Uterus (tissue), 4 donors: ENCODE results near the gene MYBBP1A. TPM values are rescaled to one million over a fixed set of nuclear protein-coding genes. Genes with fewer than 3 reads are reported as not detected.
"Not testable (repeated sequence)": the region's sequence is repeated elsewhere in the genome, so short reads cannot be mapped to it uniquely, and the experiment has no call there.

Source experiments
- DNase-seq, 2 donors: peaks; one replicate each; pipeline ENCODE4 v3.0.0-alpha.2; 2019 to 2020
- H3K27ac ChIP-seq, 2 donors: fragments of 200-600 bp; sonication (generic); 1 replicate in 1 of 2; 2 replicates in 1 of 2; pipeline ENCODE4 v1.5.1; 2016 to 2018
- H3K27me3 ChIP-seq, 2 donors: fragments of 200-600 bp; sonication (generic); one replicate each; pipeline ENCODE4 v1.5.1; 2018 to 2019; ENCODE audit warnings: control low read depth in 1 of 2
- H3K36me3 ChIP-seq, 2 donors: fragments of 200-600 bp; sonication (generic); one replicate each; pipeline ENCODE4 v1.5.1; 2019; ENCODE audit warnings: control low read depth in 1 of 2
- H3K4me1 ChIP-seq, 2 donors: fragments of 200-600 bp; sonication (generic); one replicate each; pipeline ENCODE4 v1.5.1; 2018 to 2019; ENCODE audit warnings: control low read depth in 1 of 2
- H3K4me3 ChIP-seq, 2 donors: fragments of 200-600 bp; sonication (generic); 1 replicate in 1 of 2; 2 replicates in 1 of 2; pipeline ENCODE4 v1.5.1; 2018 to 2019; ENCODE audit warnings: mild to moderate bottlenecking in 1 of 2
- H3K9me3 ChIP-seq, 2 donors: fragments of 200-600 bp; sonication (generic); one replicate each; pipeline ENCODE4 v1.5.1; 2019; ENCODE audit warnings: control low read depth in 1 of 2
- POLR2A ChIP-seq, 2 donors: fragments of 450-650 bp; IDR thresholded peaks; one replicate each; pipeline ENCODE4 v1.6.1; 2016; ENCODE audit warnings: antibody characterized with exemption in 2 of 2, mild to moderate bottlenecking in 1 of 2, moderate library complexity in 1 of 2
- intact Hi-C: fragments of 100-400 bp; cut with DNase I; formaldehyde crosslinking; loops from one replicate; pipeline ENCODE4 v1.15.1; 2023; ENCODE audit warnings: low total_unique reads
- total RNA-seq, 4 donors: library from RNA; depleted of rRNA in 3 of 4; stranded (reverse); fragments of >200 nt in 3 of 4; gene quantifications; one replicate each; pipeline versions ENCODE4 v1.1.0 to v1.2.4, GENCODE V29; 2014 to 2023
- TF ChIP-seq, protein P1 (sequence below), 4 experiments: fragments of 200-600 bp in 2 of 4; fragments of 450-650 bp in 2 of 4; sonication (generic) in 2 of 4; IDR thresholded peaks; one replicate each; pipeline ENCODE4 v1.5.1; 2016 to 2019; ENCODE audit warnings: antibody characterized with exemption in 4 of 4, mild to moderate bottlenecking in 2 of 4, moderate library complexity in 1 of 4
- donor health status: DM: yes; HTN: yes; CAD: no.

MYBBP1A gene, protein sequence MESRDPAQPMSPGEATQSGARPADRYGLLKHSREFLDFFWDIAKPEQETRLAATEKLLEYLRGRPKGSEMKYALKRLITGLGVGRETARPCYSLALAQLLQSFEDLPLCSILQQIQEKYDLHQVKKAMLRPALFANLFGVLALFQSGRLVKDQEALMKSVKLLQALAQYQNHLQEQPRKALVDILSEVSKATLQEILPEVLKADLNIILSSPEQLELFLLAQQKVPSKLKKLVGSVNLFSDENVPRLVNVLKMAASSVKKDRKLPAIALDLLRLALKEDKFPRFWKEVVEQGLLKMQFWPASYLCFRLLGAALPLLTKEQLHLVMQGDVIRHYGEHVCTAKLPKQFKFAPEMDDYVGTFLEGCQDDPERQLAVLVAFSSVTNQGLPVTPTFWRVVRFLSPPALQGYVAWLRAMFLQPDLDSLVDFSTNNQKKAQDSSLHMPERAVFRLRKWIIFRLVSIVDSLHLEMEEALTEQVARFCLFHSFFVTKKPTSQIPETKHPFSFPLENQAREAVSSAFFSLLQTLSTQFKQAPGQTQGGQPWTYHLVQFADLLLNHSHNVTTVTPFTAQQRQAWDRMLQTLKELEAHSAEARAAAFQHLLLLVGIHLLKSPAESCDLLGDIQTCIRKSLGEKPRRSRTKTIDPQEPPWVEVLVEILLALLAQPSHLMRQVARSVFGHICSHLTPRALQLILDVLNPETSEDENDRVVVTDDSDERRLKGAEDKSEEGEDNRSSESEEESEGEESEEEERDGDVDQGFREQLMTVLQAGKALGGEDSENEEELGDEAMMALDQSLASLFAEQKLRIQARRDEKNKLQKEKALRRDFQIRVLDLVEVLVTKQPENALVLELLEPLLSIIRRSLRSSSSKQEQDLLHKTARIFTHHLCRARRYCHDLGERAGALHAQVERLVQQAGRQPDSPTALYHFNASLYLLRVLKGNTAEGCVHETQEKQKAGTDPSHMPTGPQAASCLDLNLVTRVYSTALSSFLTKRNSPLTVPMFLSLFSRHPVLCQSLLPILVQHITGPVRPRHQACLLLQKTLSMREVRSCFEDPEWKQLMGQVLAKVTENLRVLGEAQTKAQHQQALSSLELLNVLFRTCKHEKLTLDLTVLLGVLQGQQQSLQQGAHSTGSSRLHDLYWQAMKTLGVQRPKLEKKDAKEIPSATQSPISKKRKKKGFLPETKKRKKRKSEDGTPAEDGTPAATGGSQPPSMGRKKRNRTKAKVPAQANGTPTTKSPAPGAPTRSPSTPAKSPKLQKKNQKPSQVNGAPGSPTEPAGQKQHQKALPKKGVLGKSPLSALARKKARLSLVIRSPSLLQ (N-terminal part only)
- total RNA-seq: 10 to 100 TPM; 10.9 to 64.7 (median 25.2) TPM

DNA sequence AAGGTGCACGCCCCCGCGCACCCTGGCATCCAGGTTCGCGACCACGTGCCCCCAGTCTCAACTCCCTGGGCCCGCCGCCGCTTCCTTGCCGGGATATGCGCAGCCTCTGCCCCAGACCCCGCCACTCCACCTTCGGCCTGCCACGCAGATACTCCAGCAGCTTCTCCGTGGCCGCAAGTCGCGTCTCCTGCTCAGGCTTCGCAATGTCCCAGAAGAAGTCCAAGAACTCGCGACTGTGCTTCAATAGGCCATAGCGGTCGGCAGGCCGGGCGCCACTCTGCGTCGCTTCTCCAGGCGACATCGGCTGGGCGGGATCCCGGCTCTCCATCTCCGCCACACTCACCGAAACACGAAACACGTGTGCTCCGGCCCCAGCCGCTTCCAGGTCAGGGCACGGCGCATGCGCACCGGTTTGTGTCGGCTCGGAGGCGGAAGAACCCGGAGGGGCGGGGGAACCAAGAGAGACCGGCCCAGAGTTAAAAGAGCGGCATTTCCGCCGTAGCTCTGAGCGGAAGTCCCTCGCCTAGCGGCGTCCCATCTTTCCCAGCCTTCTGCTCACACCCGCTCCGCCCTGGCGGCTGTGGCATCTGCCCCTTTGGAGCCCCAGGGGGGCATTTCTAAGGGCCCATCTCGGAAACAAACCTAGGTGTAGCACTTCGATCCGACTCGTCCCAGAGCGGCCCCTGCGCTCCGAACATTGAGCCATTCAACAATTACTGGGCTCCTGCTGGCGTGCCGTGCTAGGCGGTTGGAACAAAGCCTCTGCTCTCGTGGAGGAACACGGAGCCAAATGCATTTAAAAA lies at the start of gene MYBBP1A:
Gene MYBBP1A (minus strand): TSS at position 388 of the 803 bp plus-strand sequence. CDS start 60 bp downstream, at position 328.
- DNase-seq: peak; percentile 96
- Histone ChIP-seq H3K4me3 (peak within 1 kb of the TSS; percentile 74 to 82), H3K4me1 (no peaks in the 10 kb centered on the region), H3K36me3 (no peaks in the 10 kb centered on the region), H3K27me3 (no peaks in the 10 kb centered on the region), H3K27ac (peak within 1 kb of the TSS; percentile 73 to 82), H3K9me3 (no peaks in the 10 kb centered on the region)
- TF ChIP-seq POLR2A (IDR thresholded peaks at IDR 0.05): peak; percentile 50 to 51
- TF ChIP-seq, protein P1, sequence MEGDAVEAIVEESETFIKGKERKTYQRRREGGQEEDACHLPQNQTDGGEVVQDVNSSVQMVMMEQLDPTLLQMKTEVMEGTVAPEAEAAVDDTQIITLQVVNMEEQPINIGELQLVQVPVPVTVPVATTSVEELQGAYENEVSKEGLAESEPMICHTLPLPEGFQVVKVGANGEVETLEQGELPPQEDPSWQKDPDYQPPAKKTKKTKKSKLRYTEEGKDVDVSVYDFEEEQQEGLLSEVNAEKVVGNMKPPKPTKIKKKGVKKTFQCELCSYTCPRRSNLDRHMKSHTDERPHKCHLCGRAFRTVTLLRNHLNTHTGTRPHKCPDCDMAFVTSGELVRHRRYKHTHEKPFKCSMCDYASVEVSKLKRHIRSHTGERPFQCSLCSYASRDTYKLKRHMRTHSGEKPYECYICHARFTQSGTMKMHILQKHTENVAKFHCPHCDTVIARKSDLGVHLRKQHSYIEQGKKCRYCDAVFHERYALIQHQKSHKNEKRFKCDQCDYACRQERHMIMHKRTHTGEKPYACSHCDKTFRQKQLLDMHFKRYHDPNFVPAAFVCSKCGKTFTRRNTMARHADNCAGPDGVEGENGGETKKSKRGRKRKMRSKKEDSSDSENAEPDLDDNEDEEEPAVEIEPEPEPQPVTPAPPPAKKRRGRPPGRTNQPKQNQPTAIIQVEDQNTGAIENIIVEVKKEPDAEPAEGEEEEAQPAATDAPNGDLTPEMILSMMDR (IDR thresholded peaks at IDR 0.05): peak; percentile 22 to 55 (median 38)
- intact Hi-C loops: no loop called here

DNA sequence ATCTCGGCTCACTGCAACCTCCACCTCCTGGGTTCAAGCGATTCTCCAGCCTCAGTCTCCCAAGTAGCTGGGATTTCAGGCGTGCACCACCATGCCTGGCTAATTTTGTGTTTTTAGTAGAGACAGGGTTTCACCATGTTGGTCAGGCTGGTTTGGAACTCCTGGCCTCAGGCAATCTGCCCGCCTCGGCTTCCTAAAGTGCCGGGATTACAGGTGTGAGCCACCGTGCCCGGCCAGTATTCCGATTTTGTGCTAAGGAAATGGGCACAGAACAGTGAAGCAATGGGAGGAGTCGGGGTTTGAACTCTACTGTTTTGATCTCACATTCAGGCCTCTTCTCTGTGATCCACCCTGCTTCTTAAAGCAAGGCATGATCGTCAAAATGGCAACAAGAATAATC lies 49.6 kb upstream of the MYBBP1A start:
- H3K4me3 ChIP-seq, H3K36me3 ChIP-seq, H3K9me3 ChIP-seq, H3K27me3 ChIP-seq, intact Hi-C loops, DNase-seq: not testable (repeated sequence)
- H3K4me1 ChIP-seq: peaks cover 0 to 16% of the 10 kb centered on the region in 2 donors
- peak overlapping the region in 1 of 2 donors; percentile 30 for H3K27ac ChIP-seq

DNA sequence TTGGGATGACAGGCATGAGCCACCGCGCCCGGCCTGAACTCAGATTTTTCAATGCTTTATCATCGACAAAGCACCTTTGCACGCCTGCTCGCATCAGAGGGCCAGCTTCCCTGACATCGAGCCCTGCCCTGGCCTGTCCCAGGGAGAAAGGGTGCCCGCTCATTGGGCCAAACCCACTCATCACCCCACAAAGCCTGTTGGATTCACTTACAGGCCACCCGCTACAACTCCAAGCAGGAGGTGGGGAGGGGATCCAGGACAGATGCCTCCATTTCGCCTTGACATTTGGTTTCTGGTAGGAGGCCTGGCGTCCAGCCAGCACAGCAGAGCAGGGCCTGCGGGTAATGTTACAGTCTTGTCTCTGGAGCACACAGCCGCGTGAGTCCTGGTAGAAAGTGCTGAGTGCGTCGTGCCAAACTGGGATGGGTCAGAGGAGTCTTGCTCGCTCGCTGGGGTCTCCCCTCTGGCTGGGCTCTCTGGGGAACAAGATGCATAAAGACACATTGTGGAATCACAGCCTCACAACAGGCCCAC lies 49.0 kb upstream of the MYBBP1A start:
- H3K9me3 ChIP-seq: no peaks in the 10 kb centered on the region
- DNase-seq: peak; percentile 49 to 60
- no peak overlapping the region for H3K4me3 ChIP-seq
- intact Hi-C loops: no loop called here
- TF ChIP-seq, protein P1 (IDR thresholded peaks at IDR 0.05): no peak
- no peak for TF ChIP-seq POLR2A (IDR thresholded peaks at IDR 0.05)
- H3K36me3 ChIP-seq: no peaks in the 10 kb centered on the region
- H3K27me3 ChIP-seq: no peaks in the 10 kb centered on the region
- H3K4me1 ChIP-seq: peaks cover 0 to 20% of the 10 kb centered on the region in 2 donors
- peak overlapping the region in 1 of 2 donors; percentile 30 for H3K27ac ChIP-seq

DNA sequence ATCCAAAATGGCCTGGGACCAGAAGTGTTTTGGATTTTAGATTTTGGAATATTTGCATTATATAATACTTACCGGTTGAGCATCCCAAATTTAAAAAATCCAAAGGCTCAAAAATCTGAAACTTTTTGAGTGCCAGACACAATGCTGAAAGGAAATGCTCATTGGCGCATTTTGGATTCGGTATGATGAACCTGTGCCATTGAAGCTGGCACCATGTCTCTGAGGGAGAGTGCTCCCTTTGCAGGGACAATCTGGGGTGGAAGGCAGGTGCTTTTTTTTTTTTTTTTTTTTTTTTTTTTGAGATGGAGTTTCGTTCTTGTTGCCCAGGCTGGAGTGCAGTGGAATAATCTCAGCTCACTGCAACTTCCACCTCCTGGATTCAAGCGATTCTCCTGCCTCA lies 46.9 kb upstream of the MYBBP1A start:
- Histone ChIP-seq H3K4me3 (no peak overlapping the region), H3K27ac (no peak overlapping the region), H3K4me1 (peaks cover 0 to 20% of the 10 kb centered on the region in 2 donors), H3K27me3 (no peaks in the 10 kb centered on the region), H3K36me3 (no peaks in the 10 kb centered on the region), H3K9me3 (no peaks in the 10 kb centered on the region)
- DNase-seq: no peak
- intact Hi-C loops: no loop called here
- no peak for TF ChIP-seq POLR2A (IDR thresholded peaks at IDR 0.05)
- TF ChIP-seq, protein P1 (IDR thresholded peaks at IDR 0.05): no peak
